Osteoblast (primary cell): ENCODE results near the gene NFIL3. TPM values are rescaled to one million over a fixed set of nuclear protein-coding genes. Genes with fewer than 3 reads are reported as not detected.
"Not testable (repeated sequence)": the region's sequence is repeated elsewhere in the genome, so short reads cannot be mapped to it uniquely, and the experiment has no call there.

Experiments
- DNase-seq: peaks from one replicate; pipeline ENCODE4 v3.0.0; 2011; ENCODE audit warnings: low spot score, mixed read lengths; ENCODE audit not compliant: insufficient read length; ENCODE audit errors: missing footprints
- H2AFZ ChIP-seq: 2 replicates; pipeline ENCODE4 v1.6.0; 2011; ENCODE audit warnings: mild to moderate bottlenecking, low read length
- H3K27ac ChIP-seq: 2 replicates; pipeline ENCODE4 v1.5.1; 2011; ENCODE audit warnings: mild to moderate bottlenecking, low read depth, low read length, moderate library complexity
- H3K27me3 ChIP-seq: 2 replicates; pipeline ENCODE4 v1.6.0; 2012; ENCODE audit warnings: mild to moderate bottlenecking, control low read depth, inconsistent platforms, low read length, moderate library complexity; ENCODE audit not compliant: insufficient read depth
- H3K36me3 ChIP-seq: 2 replicates; pipeline ENCODE4 v1.5.1; 2011; ENCODE audit warnings: mild to moderate bottlenecking, low read length, control low read depth, moderate library complexity; ENCODE audit not compliant: insufficient read depth
- H3K4me1 ChIP-seq: 2 replicates; pipeline ENCODE4 v1.5.1; 2011; ENCODE audit warnings: mild to moderate bottlenecking, low read length, control low read depth, moderate library complexity; ENCODE audit not compliant: insufficient read depth
- H3K4me2 ChIP-seq: 2 replicates; pipeline ENCODE4 v1.6.0; 2011; ENCODE audit warnings: mild to moderate bottlenecking, low read length; ENCODE audit not compliant: insufficient read depth
- H3K4me3 ChIP-seq: fragments of 200-600 bp; sonication (generic); 3 replicates; pipeline ENCODE4 v1.5.1; 2012; ENCODE audit warnings: mild to moderate bottlenecking, low read length, inconsistent platforms; ENCODE audit not compliant: insufficient read depth
- H3K79me2 ChIP-seq: 2 replicates; pipeline ENCODE4 v1.6.0; 2012; ENCODE audit warnings: mild to moderate bottlenecking, low read length, control low read depth, inconsistent platforms; ENCODE audit not compliant: insufficient read depth
- H3K9me3 ChIP-seq: 2 replicates; pipeline ENCODE4 v1.5.1; 2011; ENCODE audit warnings: low read depth, low read length, control low read depth
- H4K20me1 ChIP-seq: 2 replicates; pipeline ENCODE4 v1.6.0; 2012; ENCODE audit warnings: mild to moderate bottlenecking, low read length, control low read depth; ENCODE audit not compliant: insufficient read depth
- total RNA-seq: library from RNA; depleted of rRNA; stranded (reverse); fragments of >200 nt; gene quantifications from 2 replicates; pipeline ENCODE4 v1.2.3, GENCODE V29; 2012
- TF ChIP-seq, protein P1 (sequence below): IDR thresholded peaks from 2 replicates; pipeline ENCODE4 v1.5.1; 2011; ENCODE audit warnings: mild to moderate bottlenecking, low read depth, low read length, moderate library complexity; ENCODE audit errors: extremely low read depth

Gene NFIL3
- total RNA-seq, 1 donor, result 26.1 TPM

DNA sequence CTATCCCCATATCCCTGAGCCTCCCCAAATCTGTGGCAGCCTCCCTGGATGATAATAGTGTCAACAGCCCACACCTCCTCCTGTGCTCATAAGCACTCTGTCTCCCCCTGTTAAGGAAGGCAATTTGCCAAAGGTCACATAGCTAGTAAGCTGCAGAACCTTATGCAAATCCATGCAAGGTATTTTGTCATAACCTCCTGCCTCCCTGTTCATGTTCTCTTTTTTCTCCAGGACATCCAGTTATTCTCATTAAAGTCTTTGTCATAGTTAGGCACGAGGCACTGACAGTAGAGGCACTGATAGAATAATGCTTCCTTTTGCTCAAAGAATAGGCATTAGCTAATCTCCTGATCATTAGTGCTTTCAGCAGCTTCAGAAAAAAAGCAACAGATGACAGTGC is 51.7 kb downstream of the NFIL3 start:
- DNase-seq, result no peak
- Histone ChIP-seq H3K4me3 (no peak overlapping the region), H3K27me3 (no peaks in the 10 kb centered on the region), H2AFZ (no peak overlapping the region), H3K36me3 (no peaks in the 10 kb centered on the region), H3K79me2 (no peaks in the 10 kb centered on the region), H4K20me1 (no peaks in the 10 kb centered on the region), H3K9me3 (no peaks in the 10 kb centered on the region), H3K27ac (no peak overlapping the region), H3K4me2 (no peak overlapping the region), H3K4me1 (peaks cover 7% of the 10 kb centered on the region)
- TF ChIP-seq, protein P1, sequence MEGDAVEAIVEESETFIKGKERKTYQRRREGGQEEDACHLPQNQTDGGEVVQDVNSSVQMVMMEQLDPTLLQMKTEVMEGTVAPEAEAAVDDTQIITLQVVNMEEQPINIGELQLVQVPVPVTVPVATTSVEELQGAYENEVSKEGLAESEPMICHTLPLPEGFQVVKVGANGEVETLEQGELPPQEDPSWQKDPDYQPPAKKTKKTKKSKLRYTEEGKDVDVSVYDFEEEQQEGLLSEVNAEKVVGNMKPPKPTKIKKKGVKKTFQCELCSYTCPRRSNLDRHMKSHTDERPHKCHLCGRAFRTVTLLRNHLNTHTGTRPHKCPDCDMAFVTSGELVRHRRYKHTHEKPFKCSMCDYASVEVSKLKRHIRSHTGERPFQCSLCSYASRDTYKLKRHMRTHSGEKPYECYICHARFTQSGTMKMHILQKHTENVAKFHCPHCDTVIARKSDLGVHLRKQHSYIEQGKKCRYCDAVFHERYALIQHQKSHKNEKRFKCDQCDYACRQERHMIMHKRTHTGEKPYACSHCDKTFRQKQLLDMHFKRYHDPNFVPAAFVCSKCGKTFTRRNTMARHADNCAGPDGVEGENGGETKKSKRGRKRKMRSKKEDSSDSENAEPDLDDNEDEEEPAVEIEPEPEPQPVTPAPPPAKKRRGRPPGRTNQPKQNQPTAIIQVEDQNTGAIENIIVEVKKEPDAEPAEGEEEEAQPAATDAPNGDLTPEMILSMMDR, result no peak

- H3K79me2 ChIP-seq, H2AFZ ChIP-seq, H3K4me1 ChIP-seq, H3K4me3 ChIP-seq, H3K9me3 ChIP-seq, H3K4me2 ChIP-seq, DNase-seq, H3K27ac ChIP-seq, H3K36me3 ChIP-seq, H4K20me1 ChIP-seq, H3K27me3 ChIP-seq: not testable (repeated sequence)
Measured at GRCh38 chr9:91370006-91370405, 53.6 kb downstream of the NFIL3 start.

- Histone ChIP-seq H3K4me2 (no peak overlapping the region), H3K4me3 (no peak overlapping the region), H3K9me3 (no peaks in the 10 kb centered on the region), H3K79me2 (peaks cover 20% of the 10 kb centered on the region), H4K20me1 (no peaks in the 10 kb centered on the region), H3K27ac (no peak overlapping the region), H3K36me3 (no peaks in the 10 kb centered on the region), H2AFZ (no peak overlapping the region), H3K27me3 (no peaks in the 10 kb centered on the region), H3K4me1 (peaks cover 16% of the 10 kb centered on the region)
- DNase-seq, result no peak
- TF ChIP-seq, protein P1, result no peak
Measured at GRCh38 chr9:91364702-91365101, 58.9 kb downstream of the NFIL3 start.

- Histone ChIP-seq H3K4me2 (no peak overlapping the region), H3K9me3 (no peaks in the 10 kb centered on the region), H2AFZ (no peak overlapping the region), H3K4me3 (no peak overlapping the region), H3K27me3 (no peaks in the 10 kb centered on the region), H3K4me1 (peaks cover 16% of the 10 kb centered on the region), H3K27ac (no peak overlapping the region), H3K79me2 (peaks cover 27% of the 10 kb centered on the region), H3K36me3 (no peaks in the 10 kb centered on the region), H4K20me1 (no peaks in the 10 kb centered on the region)
- no peak for DNase-seq
- TF ChIP-seq, protein P1, result no peak
Measured at GRCh38 chr9:91364005-91364404, 59.6 kb downstream of the NFIL3 start.
